ENCODE measurements around the gene ERGIC1. TPM values are rescaled to one million over a fixed set of nuclear protein-coding genes. Genes with fewer than 3 reads are reported as not detected.

ERGIC1 gene
- total and polyA plus RNA-seq, 2 of the 13 experiments (the other 11 are each of a cell fraction or from before 2014, with no cell fraction given) = 78.5 to 184 TPM

DNA sequence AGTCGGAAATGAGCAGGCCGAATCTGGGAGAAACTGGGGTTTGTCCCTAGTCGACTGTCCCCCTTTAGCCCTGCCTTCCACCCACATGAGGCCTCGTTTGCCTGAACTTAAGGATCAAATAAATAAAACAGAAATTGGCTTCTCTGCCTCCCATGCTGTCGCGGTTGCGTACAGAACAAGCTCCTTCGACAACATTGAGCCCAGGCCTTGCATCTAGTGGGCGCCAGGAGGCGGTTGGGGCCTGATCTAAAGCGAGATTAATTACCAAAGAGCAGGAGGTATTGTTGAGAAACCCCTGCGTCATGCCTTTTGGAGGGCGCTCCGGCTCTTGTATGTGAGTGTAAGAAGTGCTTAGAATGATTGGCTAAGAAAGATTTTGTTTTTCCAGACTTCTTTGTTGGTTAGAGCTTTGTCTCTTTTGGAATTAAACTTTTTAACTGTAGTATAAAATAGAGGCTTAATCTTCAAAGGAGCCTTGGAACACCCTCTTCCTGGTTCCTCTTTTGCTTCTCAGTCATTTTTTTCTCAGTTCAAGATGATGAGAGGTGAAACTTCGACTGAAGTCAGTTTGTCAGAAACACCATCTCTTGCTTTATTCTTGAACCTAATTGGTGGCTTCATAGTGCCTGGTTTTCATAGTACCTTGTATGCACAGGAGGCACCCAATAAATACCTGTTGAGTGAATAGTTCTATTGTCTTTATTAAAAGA lies 150.3 kb downstream of the ERGIC1 start:
- H3K27me3 ChIP-seq (ENCODE audit: control insufficient read depth in 1 of 2, insufficient read depth in 2 of 2, low read length in 2 of 2) = no peaks in the 10 kb centered on the region
- peaks cover 26% of the 10 kb centered on the region for H3K4me1 ChIP-seq (ENCODE audit: insufficient read depth, low read length)
- peak overlapping the region; percentile 72 to 96 (median 96) for H3K4me3 ChIP-seq (replicated peaks in 1 of 3; ENCODE audit: insufficient read depth in 1 of 3, low read depth in 2 of 3, low read length in 3 of 3)
- FAIRE-seq (peak; percentile 21), ATAC-seq (peak; percentile 84), DNase-seq (ENCODE audit: low spot score) (peak; percentile 80)
- intact Hi-C loops (cut with micrococcal nuclease; ENCODE audit: unreplicated experiment) = loop anchor here (5.0 kb wide), 2 partner anchors 33 to 218 kb away; no protein-coding TSS in a partner anchor
- no peaks in the 10 kb centered on the region; the same call in 1 of the 2 replicates for H4K20me1 ChIP-seq (ENCODE audit: insufficient read depth, low read length)
- H3K36me3 ChIP-seq (replicated peaks in 1 of 2; ENCODE audit: control insufficient read depth in 1 of 2, insufficient read depth in 2 of 2, low read length in 2 of 2) = peaks cover 4 to 7% of the 10 kb centered on the region in 2 experiments; a peak in 4 of 5 replicates
- H3K27ac ChIP-seq (ENCODE audit: extremely low read length, insufficient read depth, low read length) = peak overlapping the region; percentile 72
- BruUV-seq (replicated peaks) = TSS peak; percentile 74
- peak overlapping the region; percentile 86 for H3K9ac ChIP-seq (ENCODE audit: insufficient read depth, low read depth, low read length)
- H3K9me3 ChIP-seq (ENCODE audit: low read length) = no peaks in the 10 kb centered on the region
- H2AFZ ChIP-seq (ENCODE audit: low read length) = peak overlapping the region; percentile 12
- ChIA-PET POLR2A (interaction anchor here (0.7 to 2.4 kb wide), 13 partner anchors 11 to 348 kb away, joined by 3 to 20 read pairs (median 5); partner anchors contain the start of genes RPL26L1 and STC2), CTCF (ENCODE audit: low intra/inter-chr PET ratio, low total read pairs) (no interaction called here)
- in situ Hi-C loops (cut with HindIII; ENCODE audit: extremely low pct_ligation_motif_present, low pct_unique_long_range_greater_than_20kb) = loop anchor here (5.0 to 25.0 kb wide), 4 partner anchors 73 to 578 kb away; partner anchors contain the start of genes BNIP1 and CREBRF
- peak overlapping the region; percentile 83 for H3K4me2 ChIP-seq (ENCODE audit: low read depth, low read length)
- 1% methylated on average over 13 of the region's 15 CpGs for WGBS (ENCODE audit: low lambda C conversion rate)
- H3K79me2 ChIP-seq (ENCODE audit: insufficient read depth, low read length) = peaks cover 33% of the 10 kb centered on the region
- TF ChIP-seq, protein P1, sequence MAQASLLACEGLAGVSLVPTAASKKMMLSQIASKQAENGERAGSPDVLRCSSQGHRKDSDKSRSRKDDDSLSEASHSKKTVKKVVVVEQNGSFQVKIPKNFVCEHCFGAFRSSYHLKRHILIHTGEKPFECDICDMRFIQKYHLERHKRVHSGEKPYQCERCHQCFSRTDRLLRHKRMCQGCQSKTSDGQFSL (CRISPR knock-in tag; IDR thresholded peaks at IDR 0.05) = no peak
- TF ChIP-seq STAG1 (CRISPR knock-in tag; IDR thresholded peaks at IDR 0.05) (peak; percentile 58), ZZZ3 (CRISPR knock-in tag; IDR thresholded peaks at IDR 0.05; ENCODE audit: borderline replicate concordance) (no peak), ARID2 (CRISPR knock-in tag; IDR thresholded peaks at IDR 0.05; ENCODE audit: borderline replicate concordance) (0 out of 2 replicates have a peak, but pooled peaks have one; percentile 70), ZNF660 (CRISPR knock-in tag; IDR thresholded peaks at IDR 0.05; ENCODE audit: borderline replicate concordance, low read depth) (no peak), NFIC (IDR thresholded peaks at IDR 0.05; ENCODE audit: low read length) (no peak), ZNF839 (CRISPR knock-in tag; IDR thresholded peaks at IDR 0.05; ENCODE audit: borderline replicate concordance) (0 out of 2 replicates have a peak, but pooled peaks have one; percentile 0), ZNF570 (CRISPR knock-in tag; IDR thresholded peaks at IDR 0.05; ENCODE audit: borderline replicate concordance) (no peak), RBAK (CRISPR knock-in tag; IDR thresholded peaks at IDR 0.05) (no peak), ZNF235 (CRISPR knock-in tag; IDR thresholded peaks at IDR 0.05; ENCODE audit: borderline replicate concordance) (no peak), TMF1 (CRISPR knock-in tag; IDR thresholded peaks at IDR 0.05; ENCODE audit: low read depth) (no peak), ZNF850 (CRISPR knock-in tag; conservative IDR thresholded peaks at IDR 0.05) (no peak), ZNF446 (CRISPR knock-in tag; IDR thresholded peaks at IDR 0.05) (peak; percentile 55; the same call in 1 of the 2 replicates), SOX13 (IDR thresholded peaks at IDR 0.05) (no peak), SOX13 (CRISPR knock-in tag; conservative IDR thresholded peaks at IDR 0.05 in 1 of 2, IDR thresholded peaks at IDR 0.05 in 1 of 2) (no peak; a peak in 1 of 4 replicates), ZSCAN31 (CRISPR knock-in tag; IDR thresholded peaks at IDR 0.05; ENCODE audit: low read depth) (no peak), NFE2L1 (CRISPR knock-in tag; IDR thresholded peaks at IDR 0.05; ENCODE audit: borderline replicate concordance) (0 out of 2 replicates have a peak, but pooled peaks have one; percentile 0), HNRNPL (IDR thresholded peaks at IDR 0.05; ENCODE audit: low read depth, low read length) (no peak), PPARG (CRISPR knock-in tag; conservative IDR thresholded peaks at IDR 0.05) (no peak)
- TF ChIP-seq, protein P2, sequence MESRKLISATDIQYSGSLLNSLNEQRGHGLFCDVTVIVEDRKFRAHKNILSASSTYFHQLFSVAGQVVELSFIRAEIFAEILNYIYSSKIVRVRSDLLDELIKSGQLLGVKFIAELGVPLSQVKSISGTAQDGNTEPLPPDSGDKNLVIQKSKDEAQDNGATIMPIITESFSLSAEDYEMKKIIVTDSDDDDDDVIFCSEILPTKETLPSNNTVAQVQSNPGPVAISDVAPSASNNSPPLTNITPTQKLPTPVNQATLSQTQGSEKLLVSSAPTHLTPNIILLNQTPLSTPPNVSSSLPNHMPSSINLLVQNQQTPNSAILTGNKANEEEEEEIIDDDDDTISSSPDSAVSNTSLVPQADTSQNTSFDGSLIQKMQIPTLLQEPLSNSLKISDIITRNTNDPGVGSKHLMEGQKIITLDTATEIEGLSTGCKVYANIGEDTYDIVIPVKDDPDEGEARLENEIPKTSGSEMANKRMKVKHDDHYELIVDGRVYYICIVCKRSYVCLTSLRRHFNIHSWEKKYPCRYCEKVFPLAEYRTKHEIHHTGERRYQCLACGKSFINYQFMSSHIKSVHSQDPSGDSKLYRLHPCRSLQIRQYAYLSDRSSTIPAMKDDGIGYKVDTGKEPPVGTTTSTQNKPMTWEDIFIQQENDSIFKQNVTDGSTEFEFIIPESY (CRISPR knock-in tag; IDR thresholded peaks at IDR 0.05) = no peak
- TF ChIP-seq, protein P3, sequence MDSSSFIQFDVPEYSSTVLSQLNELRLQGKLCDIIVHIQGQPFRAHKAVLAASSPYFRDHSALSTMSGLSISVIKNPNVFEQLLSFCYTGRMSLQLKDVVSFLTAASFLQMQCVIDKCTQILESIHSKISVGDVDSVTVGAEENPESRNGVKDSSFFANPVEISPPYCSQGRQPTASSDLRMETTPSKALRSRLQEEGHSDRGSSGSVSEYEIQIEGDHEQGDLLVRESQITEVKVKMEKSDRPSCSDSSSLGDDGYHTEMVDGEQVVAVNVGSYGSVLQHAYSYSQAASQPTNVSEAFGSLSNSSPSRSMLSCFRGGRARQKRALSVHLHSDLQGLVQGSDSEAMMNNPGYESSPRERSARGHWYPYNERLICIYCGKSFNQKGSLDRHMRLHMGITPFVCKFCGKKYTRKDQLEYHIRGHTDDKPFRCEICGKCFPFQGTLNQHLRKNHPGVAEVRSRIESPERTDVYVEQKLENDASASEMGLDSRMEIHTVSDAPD (CRISPR knock-in tag; IDR thresholded peaks at IDR 0.05) = peak; percentile 63; the same call in 1 of the 2 replicates
